DND-41 (cell line): ENCODE results near the gene GRIA4.

ENCODE experiments used
- CTCF ChIP-seq: IDR thresholded peaks from 2 replicates; pipeline ENCODE4 v1.5.1; 2012; ENCODE audit warnings: borderline replicate concordance, low read length, moderate library complexity, mild to moderate bottlenecking; ENCODE audit not compliant: poor library complexity, severe bottlenecking; ENCODE audit errors: extremely low read depth
- EZH2 ChIP-seq: IDR thresholded peaks from 3 replicates; pipeline ENCODE4 v1.6.1; 2012; ENCODE audit warnings: borderline replicate concordance, low read depth, mild to moderate bottlenecking, moderate library complexity, low read length, inconsistent platforms; ENCODE audit not compliant: severe bottlenecking

GRCh38 chr11:105948918-105949590, 339.2 kb downstream of the GRIA4 start:
- no peak for TF ChIP-seq CTCF
- no peak for TF ChIP-seq EZH2
